Upper lobe of left lung (tissue), 6 donors: ENCODE measurements around the gene DNAH10. TPM values are rescaled to one million over a fixed set of nuclear protein-coding genes. Genes with fewer than 3 reads are reported as not detected.

Source experiments
- ATAC-seq, 2 donors: fragments of 200-7000 bp; cut with Tn5 transposase; one replicate each; pipeline ENCODE4 v1.9.1; 2022; ENCODE audit warnings: mild to moderate bottlenecking in 2 of 2, moderate library complexity in 2 of 2; ENCODE audit not compliant: low FRiP score in 2 of 2
- DNase-seq, 2 donors: peaks; one replicate each; pipeline ENCODE4 v3.0.0-alpha.2; 2019 to 2020
- H3K27ac ChIP-seq, 4 donors: fragments of 200-600 bp; sonication (generic); one replicate each; pipeline ENCODE4 v1.5.1; 2016 to 2019
- H3K27me3 ChIP-seq, 4 donors: fragments of 200-600 bp; sonication (generic); one replicate each; pipeline ENCODE4 v1.5.1; 2017 to 2019
- H3K36me3 ChIP-seq, 4 donors: fragments of 200-600 bp; sonication (generic); one replicate each; pipeline ENCODE4 v1.5.1; 2016 to 2019
- H3K4me1 ChIP-seq, 4 donors: fragments of 200-600 bp; sonication (generic); one replicate each; pipeline ENCODE4 v1.5.1; 2018 to 2019
- H3K4me3 ChIP-seq, 4 donors: fragments of 200-600 bp; sonication (generic); one replicate each; pipeline ENCODE4 v1.5.1; 2017 to 2019; ENCODE audit warnings: mild to moderate bottlenecking in 2 of 4, moderate library complexity in 1 of 4
- H3K9me3 ChIP-seq, 4 donors: fragments of 200-600 bp; sonication (generic); one replicate each; pipeline ENCODE4 v1.5.1; 2018 to 2019
- CTCF ChIP-seq, 6 experiments: fragments of 450-650 bp in 4 of 6; fragments of 200-600 bp in 2 of 6; sonication (generic) in 2 of 6; IDR thresholded peaks; one replicate each; pipeline ENCODE4 v1.5.1; 2016 to 2019; ENCODE audit warnings: antibody characterized with exemption in 6 of 6
- EP300 ChIP-seq, 4 donors: sonication (generic); formaldehyde crosslinking; IDR thresholded peaks; one replicate each; pipeline ENCODE4 v1.5.1; 2017; ENCODE audit warnings: antibody characterized with exemption in 4 of 4, control low read depth in 2 of 4
- POLR2A ChIP-seq, 4 donors: fragments of 450-650 bp; IDR thresholded peaks; one replicate each; pipeline ENCODE4 v1.5.1; 2016 to 2017; ENCODE audit warnings: antibody characterized with exemption in 4 of 4, mild to moderate bottlenecking in 2 of 4
- POLR2AphosphoS5 ChIP-seq, 2 donors: sonication (generic); formaldehyde crosslinking; IDR thresholded peaks; one replicate each; pipeline ENCODE4 v1.5.1; 2017; ENCODE audit warnings: antibody characterized with exemption in 2 of 2
- WGBS, 2 donors: methylation state at CpG; one replicate each; pipeline ENCODE4 v1.1.5; 2017 to 2018; 5-methylcytosine and 5-hydroxymethylcytosine counted together
- total RNA-seq, 6 donors: library from RNA; depleted of rRNA in 4 of 6; stranded (reverse); fragments of >200 nt in 4 of 6; gene quantifications; one replicate each; pipeline versions ENCODE4 v1.1.0 to v1.2.1, GENCODE V29; 2016 to 2021
- donor health status: DM: no; HTN: no; CAD: no; lungs with moderate emphysema.
- donor health status: DM: no; HTN: yes; CAD: no; lungs with severe emphysema.

DNAH10 gene
- total RNA-seq, 6 donors from 2014 or later, result 0.31 to 46.0 (median 8.3) TPM

GRCh38 chr12:123912415-123913380 lies 150.6 kb downstream of the DNAH10 start:
- ATAC-seq (no peak), DNase-seq (no peak)
- no peak for TF ChIP-seq CTCF (IDR thresholded peaks at IDR 0.05)
- no peak for TF ChIP-seq POLR2A (IDR thresholded peaks at IDR 0.05)
- no peak for TF ChIP-seq POLR2AphosphoS5 (IDR thresholded peaks at IDR 0.05)
- TF ChIP-seq EP300 (IDR thresholded peaks at IDR 0.05), result no peak
- 77 to 78% methylated on average over 24 of the region's 25 CpGs for WGBS, 2 donors
- Histone ChIP-seq H3K27ac (no peak overlapping the region), H3K4me1 (peaks cover 0 to 6% (median 0%) of the 10 kb centered on the region in 4 donors), H3K36me3 (no peaks in the 10 kb centered on the region), H3K27me3 (no peaks in the 10 kb centered on the region), H3K9me3 (no peaks in the 10 kb centered on the region), H3K4me3 (no peak overlapping the region)

- ATAC-seq, result peak; percentile 21 to 32
- WGBS, 2 donors, result 72 to 76% methylated on average over 15 to 20 of the region's 20 CpGs
- H3K27ac ChIP-seq, result no peak overlapping the region
Observed at GRCh38 chr12:123914726-123915333, 152.7 kb downstream of the DNAH10 start.

GRCh38 chr12:123916729-123917128 lies 154.6 kb downstream of the DNAH10 start:
- TF ChIP-seq POLR2A (IDR thresholded peaks at IDR 0.05) (no peak), POLR2AphosphoS5 (IDR thresholded peaks at IDR 0.05) (no peak), CTCF (IDR thresholded peaks at IDR 0.05) (no peak), EP300 (IDR thresholded peaks at IDR 0.05) (no peak)
- no peak overlapping the region for H3K27ac ChIP-seq
- WGBS, 2 donors, result 69 to 79% methylated on average over 5 of the region's 5 CpGs
- H3K4me3 ChIP-seq, result no peak overlapping the region
- ATAC-seq, result no peak
- no peaks in the 10 kb centered on the region for H3K4me1 ChIP-seq
- DNase-seq, result no peak
- H3K36me3 ChIP-seq, result no peaks in the 10 kb centered on the region
- no peaks in the 10 kb centered on the region for H3K9me3 ChIP-seq
- H3K27me3 ChIP-seq, result no peaks in the 10 kb centered on the region

More at GRCh38 chr12:123914726-123915333, 152.7 kb downstream of the DNAH10 start:
- Histone ChIP-seq H3K36me3 (no peaks in the 10 kb centered on the region), H3K4me3 (no peak overlapping the region), H3K9me3 (no peaks in the 10 kb centered on the region), H3K4me1 (no peaks in the 10 kb centered on the region), H3K27me3 (no peaks in the 10 kb centered on the region)
- TF ChIP-seq EP300 (IDR thresholded peaks at IDR 0.05), result no peak
- TF ChIP-seq CTCF (IDR thresholded peaks at IDR 0.05), result no peak
- TF ChIP-seq POLR2A (IDR thresholded peaks at IDR 0.05), result no peak
- TF ChIP-seq POLR2AphosphoS5 (IDR thresholded peaks at IDR 0.05), result no peak
- DNase-seq, result no peak

GRCh38 chr12:123917337-123917850 lies 155.3 kb downstream of the DNAH10 start:
- no peak overlapping the region for H3K4me3 ChIP-seq
- H3K4me1 ChIP-seq, result no peaks in the 10 kb centered on the region
- H3K27ac ChIP-seq, result no peak overlapping the region
- no peaks in the 10 kb centered on the region for H3K9me3 ChIP-seq
- no peak for TF ChIP-seq POLR2A (IDR thresholded peaks at IDR 0.05)
- no peak for TF ChIP-seq POLR2AphosphoS5 (IDR thresholded peaks at IDR 0.05)
- no peak for TF ChIP-seq CTCF (IDR thresholded peaks at IDR 0.05)
- no peak for TF ChIP-seq EP300 (IDR thresholded peaks at IDR 0.05)
- WGBS, 2 donors, result 91% methylated on average over 19 of the region's 19 CpGs
- ATAC-seq (no peak), DNase-seq (no peak)
- no peaks in the 10 kb centered on the region for H3K36me3 ChIP-seq
- H3K27me3 ChIP-seq, result no peaks in the 10 kb centered on the region
